NCI-H345 (cell line): Measurements from ENCODE around the gene SIDT1.
A peak's percentile ranks its signal among the peaks of the same experiment; 100 is the strongest.
"Not testable (repeated sequence)": the region's sequence is repeated elsewhere in the genome, so short reads cannot be mapped to it uniquely, and the experiment has no call there.

Source experiments
- DNase-seq: peaks from one replicate; lab custom pipeline; 2025; lab: John Stamatoyannopoulos, UW

The SIDT1 gene

DNA sequence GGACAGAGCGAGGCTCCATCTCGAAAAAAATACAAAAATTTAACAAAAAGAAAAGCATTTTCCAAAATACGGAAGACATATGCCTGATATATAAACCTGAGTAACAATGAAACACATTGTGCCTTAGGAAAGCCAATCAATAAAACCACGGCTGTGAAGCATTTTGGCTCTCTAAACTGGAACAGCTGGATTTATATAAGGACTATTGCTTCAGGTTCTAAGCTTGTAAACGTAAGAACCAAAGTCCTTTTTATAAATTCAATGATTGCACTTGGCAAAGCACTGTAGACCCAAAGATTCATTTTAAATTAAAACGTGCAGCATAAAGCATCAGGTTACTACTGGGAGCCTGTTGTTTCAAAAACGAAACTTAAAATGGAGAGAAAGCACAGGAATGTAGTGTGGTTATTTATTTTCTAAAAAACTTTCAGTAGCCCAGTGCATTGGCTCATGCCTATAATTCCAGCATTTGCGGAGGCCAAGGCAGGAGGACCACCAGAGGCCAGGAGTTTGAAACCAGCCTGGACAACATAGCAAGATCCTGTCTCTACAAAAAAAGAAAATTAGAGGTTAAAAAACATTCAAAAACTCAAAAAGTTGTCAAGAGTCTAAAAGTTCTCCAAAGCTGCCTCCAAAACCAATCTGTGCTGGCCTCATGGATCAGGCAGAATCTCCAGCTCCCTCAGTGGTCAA, 102.6 kb downstream of the SIDT1 start:
- no peak for DNase-seq

DNA sequence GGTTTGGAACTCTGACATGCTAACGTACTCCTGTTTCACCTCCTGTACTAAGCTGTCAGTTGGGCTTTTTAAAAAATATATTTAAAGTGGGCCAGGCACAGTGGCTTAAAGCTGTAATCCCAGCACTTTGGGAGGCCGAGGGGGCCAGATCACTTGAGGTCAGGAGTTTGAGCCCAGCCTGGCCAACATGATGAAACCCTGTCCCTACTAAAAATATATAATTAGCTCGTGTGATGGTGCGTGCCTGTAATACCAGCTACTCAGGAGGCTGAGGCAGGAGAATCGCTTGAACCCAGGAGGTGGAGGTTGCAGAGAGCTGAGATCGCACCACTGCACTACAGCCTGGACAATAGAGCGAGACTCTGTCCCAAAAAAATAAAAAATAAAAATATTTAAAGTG, 103.7 kb downstream of the SIDT1 start:
- DNase-seq = not testable (repeated sequence)

DNA sequence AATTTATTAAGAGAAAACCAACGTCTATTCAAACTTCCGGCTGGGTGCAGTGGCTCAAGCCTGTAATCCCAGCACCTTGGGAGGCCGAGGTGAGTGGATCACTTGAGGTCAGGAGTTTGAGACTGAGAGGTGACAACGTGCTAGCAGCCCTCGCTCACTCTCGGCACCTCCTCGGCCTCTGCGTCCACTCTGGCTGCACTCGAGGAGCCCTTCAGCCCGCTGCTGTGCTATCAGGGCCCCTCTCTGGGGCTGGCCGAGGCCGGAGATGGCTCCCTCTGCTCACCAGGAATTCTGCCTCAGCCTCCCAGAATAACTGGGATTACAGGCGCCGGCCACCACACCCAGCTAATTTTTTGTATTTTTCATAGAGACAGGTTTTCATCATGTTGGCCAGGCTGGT, 105.4 kb downstream of the SIDT1 start:
- DNase-seq = no peak

DNA sequence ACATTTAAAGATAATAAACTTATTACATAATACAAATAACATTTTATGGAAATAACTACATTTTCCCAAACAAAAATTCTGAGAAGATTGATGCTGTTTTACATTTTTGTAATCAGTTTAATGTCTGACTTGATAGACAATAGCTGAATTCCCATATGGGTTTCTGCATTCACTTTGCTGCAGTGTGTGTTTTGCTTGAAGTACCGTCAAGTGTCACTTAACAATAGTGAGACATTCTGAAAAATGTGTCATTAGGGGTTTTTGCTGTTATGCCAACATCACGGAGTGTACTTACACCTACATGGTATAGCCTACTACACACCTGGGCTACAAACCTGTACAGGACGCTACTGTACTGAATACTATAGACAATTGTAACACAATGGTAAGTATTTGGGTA, 106.6 kb downstream of the SIDT1 start:
- no peak for DNase-seq

DNA sequence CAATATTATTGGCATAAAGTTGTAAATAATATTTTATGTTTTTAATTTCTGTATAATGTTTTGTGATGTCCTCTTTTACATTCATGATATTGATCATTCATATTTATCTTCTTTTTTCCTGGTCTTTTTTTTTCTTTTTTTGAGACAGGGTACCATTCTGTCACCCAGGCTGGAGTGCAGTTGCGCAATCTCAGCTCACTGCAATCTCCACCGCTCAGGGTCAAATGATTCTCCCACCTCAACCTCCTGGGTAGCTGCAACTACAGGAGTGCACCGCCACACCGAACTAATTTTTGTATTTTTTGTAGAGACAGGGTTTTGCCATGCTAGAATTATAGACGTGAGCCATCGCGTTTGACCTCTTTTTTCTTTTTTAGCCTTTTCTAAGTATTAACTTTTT, 111.2 kb downstream of the SIDT1 start:
- no peak for DNase-seq

DNA sequence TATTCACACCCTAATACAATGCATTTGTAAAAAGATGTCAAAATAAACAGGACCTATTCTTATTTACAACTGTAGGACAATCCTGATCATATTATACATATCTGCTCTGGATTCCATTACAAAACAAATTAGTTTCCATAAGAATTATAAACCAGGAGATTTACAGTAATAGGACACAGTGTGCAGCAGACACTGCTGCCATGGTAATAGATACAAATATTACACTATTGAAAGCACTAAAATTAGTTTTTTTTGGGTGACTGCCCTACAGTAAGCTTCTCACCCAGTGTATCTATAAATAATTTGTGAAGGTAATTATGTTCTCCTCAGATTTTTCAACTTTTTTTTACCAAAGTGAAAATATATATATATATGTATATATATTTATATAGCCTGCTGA, 116.2 kb downstream of the SIDT1 start:
- no peak for DNase-seq

DNA sequence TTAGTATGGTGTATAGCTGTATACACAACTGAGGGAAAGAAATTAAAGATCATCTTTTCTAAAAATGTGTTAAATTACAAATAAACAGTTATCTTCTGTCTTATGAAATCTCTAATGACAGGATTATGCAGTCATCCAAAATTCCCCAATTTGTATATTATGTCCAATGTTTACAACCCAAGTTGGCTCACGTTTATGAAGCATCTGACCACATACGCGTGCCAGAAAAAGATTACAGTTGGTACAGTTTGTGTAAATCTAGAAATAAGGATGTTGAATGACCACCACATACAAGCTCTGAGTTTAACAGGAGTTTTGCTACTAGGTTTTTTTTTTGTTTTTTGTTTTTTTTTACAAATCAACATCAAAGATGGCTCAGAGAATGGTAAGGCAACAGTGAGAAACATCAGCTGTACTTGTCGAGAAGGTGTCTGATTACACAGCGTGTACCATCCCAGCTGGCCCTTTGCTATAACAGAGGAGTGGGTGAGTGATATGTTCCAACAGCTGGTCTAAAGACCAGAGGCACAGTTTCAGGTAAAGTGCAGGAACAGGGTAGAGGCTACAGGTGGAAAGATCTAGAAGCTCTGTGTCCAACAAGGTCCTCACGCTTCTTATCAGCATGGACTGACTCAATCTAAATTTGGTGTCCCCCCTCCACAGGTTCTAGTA, 117.0 kb downstream of the SIDT1 start:
- DNase-seq = no peak

DNA sequence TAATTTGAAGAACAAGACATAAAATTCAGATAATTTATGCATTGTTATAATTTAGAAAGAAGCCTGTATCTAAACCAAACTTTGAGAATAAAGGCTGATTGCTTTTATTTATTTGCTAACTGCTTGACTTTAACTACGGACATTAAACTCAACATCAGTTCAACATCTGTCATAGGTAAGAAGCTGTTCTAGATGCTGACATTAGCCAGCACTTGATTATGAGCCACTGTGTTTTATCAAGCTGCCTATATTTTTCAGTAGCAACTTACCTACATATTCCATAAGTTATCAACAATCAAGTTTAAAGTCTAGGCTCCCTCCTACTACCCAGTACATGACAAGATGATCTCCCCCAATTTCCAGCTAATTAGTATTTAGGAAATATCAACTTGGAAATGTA, 122.0 kb downstream of the SIDT1 start:
- no peak for DNase-seq

DNA sequence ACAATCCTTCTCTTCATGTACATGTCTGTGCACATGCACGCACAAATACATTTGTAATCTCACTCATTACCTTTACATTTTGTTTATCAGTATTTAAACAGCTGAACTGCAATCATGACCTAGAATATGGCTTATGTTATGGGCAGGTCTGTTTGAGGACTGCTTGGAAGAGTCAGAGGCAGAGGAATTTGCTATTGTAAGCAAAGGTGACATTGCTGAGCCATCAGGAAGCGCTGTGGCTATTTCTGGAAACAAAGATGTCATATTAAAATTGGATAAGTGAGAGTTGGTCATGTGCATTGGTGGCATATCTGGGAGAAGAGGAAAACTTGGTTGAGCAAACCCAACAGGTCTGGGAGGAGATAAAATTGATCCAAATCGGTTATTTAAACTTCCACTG, 122.5 kb downstream of the SIDT1 start:
- no peak for DNase-seq

DNA sequence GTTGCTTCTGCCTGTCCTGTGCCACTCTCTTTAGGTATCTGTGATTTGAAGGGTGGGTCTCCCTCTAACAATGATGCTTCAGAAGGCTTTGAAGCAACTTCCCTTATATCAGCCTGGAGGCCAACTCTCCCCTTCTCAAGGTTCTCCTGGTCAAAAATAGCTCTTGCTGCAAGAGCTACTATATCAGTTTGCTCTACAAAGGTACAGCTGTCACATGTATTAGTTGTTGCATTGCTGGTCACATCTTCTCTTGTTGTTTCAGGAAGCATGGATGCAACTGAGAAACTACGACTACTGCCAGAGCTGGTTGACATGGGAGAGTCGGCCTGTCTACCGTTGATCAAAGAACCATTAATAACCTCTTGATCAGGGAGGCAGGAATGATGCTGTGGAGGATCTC, 125.8 kb downstream of the SIDT1 start:
- DNase-seq = no peak

DNA sequence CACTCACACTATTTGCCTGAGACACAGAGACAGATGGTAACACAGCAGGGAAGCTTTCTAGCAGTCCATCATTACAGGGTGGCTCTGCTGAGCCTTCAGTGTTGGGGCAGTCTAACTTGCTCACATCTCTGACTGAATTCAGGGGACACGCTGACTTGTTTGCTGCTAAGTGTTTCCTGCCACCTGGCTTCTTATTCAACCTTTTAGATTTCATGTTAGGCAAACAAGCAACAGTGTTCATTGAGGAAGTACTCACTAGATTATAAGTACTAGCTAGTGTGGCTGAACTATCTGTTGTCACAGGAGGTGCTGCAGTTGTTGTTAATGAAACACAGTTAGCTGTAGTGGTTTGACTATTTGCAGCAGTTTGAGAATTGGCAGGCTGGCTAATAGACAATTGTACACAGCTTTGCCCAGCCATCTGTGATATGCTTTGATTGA, 126.8 kb downstream of the SIDT1 start:
- DNase-seq = peak; percentile 48

DNA sequence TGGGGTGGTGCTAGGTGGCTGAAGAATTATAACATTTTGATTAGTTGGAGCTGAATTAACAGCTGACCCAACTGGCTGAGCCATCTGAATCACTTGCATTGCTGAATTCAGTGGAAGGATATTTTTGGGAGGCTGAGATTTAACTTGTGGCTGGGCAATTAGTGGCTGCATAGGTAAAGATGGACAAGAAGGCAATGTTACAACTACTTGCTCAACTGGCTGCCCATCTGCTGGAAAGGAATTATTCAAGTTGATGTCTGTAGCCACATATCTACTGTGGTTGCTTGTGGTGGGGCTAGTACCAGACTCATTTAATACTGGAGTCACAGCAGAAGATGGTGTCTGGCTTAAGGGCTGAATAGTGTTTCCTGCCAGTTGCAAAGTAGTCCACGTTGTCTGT, 127.6 kb downstream of the SIDT1 start:
- DNase-seq = no peak

DNA sequence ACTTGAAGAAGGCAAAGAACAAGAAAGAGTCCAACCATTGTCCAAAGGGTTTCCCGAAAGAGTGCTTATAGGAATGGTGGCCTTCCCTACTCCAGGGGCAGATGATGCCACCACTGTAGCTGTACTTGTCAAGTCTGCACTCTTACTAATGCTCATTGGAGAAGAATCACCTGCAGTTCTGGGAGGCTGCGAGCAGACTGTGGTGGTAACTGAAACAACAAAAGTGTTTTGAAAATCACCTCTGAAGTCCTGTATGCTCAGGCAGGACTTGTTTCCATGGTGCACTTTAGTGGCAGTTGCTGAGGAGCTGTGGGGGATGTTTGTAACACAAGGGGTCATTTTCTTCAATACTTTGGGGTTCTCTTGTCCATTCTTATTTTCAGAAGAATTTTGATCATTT, 128.1 kb downstream of the SIDT1 start:
- no peak for DNase-seq

DNA sequence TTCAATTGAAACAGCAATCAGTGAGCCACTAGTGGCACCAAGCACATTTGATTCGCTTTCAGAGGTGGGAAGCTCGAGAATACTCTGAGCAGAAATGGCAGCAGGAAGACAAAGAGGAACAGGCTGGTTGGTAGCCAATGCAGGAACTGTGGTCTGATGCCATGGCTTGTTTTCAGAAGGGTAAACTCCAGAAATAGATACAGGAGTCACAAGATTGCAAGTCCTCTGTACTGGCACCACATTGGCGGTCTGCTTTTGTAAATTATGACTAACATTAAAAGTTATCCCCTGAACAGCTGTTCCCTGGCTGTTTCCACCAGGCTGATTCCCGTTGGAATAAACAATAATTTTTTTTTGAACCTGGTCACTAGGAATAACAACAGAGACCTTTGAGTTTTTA, 128.5 kb downstream of the SIDT1 start:
- DNase-seq = no peak

DNA sequence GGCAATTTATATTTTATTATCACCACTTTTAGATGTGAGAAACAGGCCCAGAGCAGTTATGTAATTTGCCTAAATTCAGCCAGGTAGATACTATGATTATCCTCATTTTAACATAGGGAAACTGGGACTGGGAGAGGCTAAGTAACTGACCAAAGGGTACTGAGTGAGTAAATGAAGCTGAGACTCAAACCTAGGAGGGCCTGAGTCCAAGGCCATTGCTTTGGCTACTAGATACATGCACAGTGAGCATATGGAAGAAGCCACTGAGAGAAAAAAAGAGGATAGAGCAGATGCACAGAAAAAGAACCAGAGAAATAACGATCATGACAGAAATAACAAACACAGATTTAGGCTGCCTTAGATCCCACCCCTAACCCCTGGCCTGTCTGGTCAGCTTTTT, 130.5 kb downstream of the SIDT1 start:
- no peak for DNase-seq

DNA sequence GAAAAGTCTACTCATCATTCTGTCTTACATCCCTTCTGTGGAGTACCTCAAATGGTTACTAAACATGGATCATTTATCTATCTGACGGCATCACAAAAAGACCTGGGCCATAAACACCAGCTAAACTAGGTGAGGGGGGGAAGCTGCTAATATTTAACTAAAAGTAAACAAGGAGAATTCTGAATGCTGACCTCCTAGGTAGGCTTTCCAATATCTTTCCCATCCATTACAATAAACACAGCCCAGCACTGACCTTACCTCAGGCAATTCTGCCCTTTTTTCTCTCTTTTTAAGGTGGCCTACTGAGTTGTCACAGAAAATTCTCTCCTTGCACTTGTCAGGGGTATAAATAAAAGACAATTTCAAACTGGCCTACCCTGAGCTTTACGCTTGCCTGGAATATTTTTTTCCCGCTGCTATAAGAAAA, 131.0 kb downstream of the SIDT1 start:
- no peak for DNase-seq

DNA sequence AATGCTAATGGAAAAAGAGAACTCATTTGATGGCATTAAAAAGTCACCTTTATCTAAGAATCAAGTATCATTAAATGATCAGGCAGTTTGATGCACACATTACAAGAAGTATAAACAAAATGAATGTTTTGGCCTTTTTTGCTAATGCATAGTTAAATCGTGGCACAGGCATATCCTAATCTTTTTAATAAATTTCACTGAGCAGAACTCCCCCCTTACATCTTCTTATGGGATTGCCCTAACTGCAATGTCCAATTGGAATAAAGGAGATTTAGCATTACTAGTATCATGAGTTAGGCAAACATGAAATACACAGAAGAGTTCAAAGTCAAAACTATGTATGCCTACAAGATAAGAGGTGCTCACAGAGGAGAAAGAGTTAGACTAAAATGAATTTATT, 131.4 kb downstream of the SIDT1 start:
- no peak for DNase-seq

DNA sequence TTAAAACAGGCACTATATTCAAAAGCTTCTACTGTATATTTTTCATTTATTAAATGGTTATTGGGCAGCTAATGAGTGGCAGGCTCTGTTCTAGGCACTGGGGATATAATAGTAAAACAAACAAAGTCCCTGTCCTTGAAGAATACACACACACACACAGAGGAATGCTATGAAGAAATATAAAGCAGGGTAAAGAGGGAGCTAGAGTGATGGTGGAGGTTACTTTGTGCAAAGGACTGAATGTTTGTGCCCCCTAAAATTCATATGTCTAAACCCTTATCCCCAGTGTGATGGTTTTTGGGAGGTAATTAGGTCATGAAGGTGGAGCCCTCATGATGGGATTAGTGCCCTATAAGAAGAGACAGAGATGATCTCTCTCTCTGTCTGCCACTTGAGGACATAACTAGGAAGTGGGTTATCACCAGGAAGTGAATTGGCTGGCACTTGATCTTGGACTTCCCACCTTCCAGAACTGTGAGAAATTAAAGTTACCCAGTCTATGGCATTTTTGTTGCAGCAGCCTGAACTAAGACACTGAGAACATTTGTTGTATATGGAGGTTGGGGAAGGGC, 132.3 kb downstream of the SIDT1 start:
- no peak for DNase-seq

DNA sequence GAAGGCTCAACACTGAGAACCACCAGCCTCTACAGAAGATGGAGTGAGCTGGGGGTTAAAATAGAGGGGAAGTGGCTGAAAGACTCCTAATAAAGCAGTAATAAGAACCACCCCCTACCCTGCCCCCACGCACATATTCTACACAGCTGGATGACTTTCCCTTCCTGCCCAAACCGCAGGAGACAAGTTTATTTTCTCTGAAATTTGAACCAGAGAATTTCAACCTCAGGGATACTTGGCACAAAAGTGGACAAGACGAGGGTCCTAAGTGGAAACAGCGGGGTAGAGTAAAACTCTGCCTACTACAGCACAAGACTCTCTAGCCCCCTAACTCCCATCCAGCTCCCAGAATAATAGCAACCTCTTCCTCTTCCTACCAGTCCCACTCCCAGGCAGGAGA, 135.7 kb downstream of the SIDT1 start:
- no peak for DNase-seq

DNA sequence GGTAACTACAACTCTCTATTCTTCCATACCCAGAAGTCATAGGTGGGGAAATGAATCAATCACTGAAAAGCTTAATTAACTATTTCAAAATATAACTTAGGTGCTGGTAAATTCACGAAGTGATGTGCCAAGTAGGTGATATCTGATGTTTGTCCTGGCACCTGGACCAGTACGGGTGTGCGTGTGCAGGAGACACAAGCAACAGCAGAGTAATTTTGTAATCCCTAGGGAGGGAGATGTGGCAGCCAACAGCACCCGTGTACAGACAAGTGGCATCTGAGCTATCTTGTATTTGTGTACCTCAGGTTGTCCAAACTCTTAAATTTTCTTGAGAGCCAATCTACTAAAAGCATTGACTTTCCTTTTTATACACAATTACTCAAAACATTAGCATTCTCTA, 141.2 kb downstream of the SIDT1 start:
- no peak for DNase-seq

DNA sequence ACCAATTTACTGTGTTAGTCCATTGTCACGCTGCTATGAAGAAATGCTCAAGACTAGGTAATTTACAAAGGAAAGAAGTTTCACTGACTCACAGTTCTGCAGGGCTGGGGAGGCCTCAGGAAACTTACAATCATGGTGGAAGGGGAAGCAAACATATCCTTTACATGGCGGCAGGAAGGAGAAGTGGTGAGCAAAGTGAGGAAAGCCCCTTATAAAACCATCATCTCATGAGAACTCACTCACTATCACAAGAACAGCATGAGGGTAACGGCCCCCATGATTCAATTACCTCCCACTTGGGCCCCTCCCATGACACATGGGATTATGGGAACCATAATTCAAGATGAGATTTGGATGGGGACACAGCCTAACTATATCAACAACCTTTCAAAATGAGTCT, 143.9 kb downstream of the SIDT1 start:
- no peak for DNase-seq

DNA sequence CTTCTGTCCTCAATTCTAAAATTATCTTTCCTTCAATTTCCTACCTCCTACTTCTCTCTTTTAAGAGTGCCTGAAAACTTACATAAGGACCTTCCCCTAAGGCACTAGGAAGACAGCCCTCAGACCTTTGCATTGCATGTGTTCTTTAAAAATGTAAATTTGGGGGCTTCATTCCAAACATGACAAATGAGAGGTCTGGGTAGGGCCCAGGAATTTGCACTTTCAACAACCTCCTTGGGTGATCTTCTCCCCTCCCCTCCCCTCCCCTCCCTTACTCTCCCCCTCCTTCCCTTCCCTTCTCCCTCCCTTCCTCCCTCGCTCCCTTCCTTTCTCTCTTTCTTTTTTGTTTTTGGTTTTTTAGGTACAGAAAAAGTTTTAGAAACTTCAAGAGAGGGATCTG, 145.4 kb downstream of the SIDT1 start:
- DNase-seq = no peak

DNA sequence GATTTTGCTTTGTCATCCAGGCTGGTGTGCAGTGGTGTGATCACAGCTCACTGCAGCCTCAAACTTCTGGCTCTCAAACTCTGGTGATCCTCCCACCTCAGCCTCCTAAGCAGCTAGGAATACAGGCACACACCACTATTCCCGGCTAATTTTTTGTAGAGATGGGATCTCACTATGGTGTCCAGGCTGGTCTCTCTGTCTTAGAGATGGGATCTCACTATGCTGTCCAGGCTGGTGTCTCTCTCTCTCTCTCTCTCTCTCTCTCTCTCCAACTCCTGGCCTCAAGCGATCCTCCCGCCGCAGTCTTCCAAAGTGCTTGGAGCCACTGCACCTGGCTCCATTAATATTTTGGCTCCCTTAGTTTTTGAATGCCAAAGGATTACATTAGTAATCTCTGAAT, 146.4 kb downstream of the SIDT1 start:
- DNase-seq = no peak
